Osteocyte (in vitro differentiated cells): ENCODE data around the gene GOSR2. TPM values are rescaled to one million over a fixed set of nuclear protein-coding genes. Genes with fewer than 3 reads are reported as not detected.

Source experiments
- DNase-seq: peaks from one replicate; pipeline ENCODE4 v3.0.0; 2021; ENCODE audit warnings: mixed read lengths; ENCODE audit not compliant: unreplicated experiment; ENCODE audit errors: extremely low spot score
- H3K27ac Mint-ChIP-seq: one replicate; pipeline ENCODE4 v1.8.0; 2021; ENCODE audit warnings: mild to moderate bottlenecking, mixed read lengths; ENCODE audit not compliant: unreplicated experiment
- H3K27me3 Mint-ChIP-seq: one replicate; pipeline ENCODE4 v1.8.0; 2021; ENCODE audit warnings: mixed read lengths; ENCODE audit not compliant: unreplicated experiment
- H3K36me3 Mint-ChIP-seq: one replicate; pipeline ENCODE4 v1.8.0; 2021; ENCODE audit warnings: mixed read lengths; ENCODE audit not compliant: unreplicated experiment
- H3K4me1 Mint-ChIP-seq: one replicate; pipeline ENCODE4 v1.8.0; 2021; ENCODE audit warnings: mixed read lengths; ENCODE audit not compliant: unreplicated experiment
- H3K4me3 Mint-ChIP-seq: one replicate; pipeline ENCODE4 v1.8.0; 2021; ENCODE audit warnings: mild to moderate bottlenecking, moderate library complexity, mixed read lengths; ENCODE audit not compliant: unreplicated experiment
- H3K9me3 Mint-ChIP-seq: one replicate; pipeline ENCODE4 v1.8.0; 2021; ENCODE audit warnings: mixed read lengths; ENCODE audit not compliant: unreplicated experiment
- total RNA-seq: library from RNA; stranded (reverse); gene quantifications from 2 replicates; pipeline ENCODE4 v1.2.1, GENCODE V29; 2021
- TF ChIP-seq, protein P1 (sequence below): fragments of 200-600 bp; sonication (generic); IDR thresholded peaks from 2 replicates; pipeline ENCODE4 v1.5.0; 2021; ENCODE audit warnings: antibody characterized with exemption, mild to moderate bottlenecking, moderate library complexity

Gene GOSR2
- total RNA-seq, 1 donor from 2014 or later: 63.7 TPM

GRCh38 chr17:46968896-46969295 is 45.9 kb downstream of the GOSR2 start:
- H3K27me3 Mint-ChIP-seq: peaks cover 59% of the 10 kb centered on the region
- no peaks in the 10 kb centered on the region for H3K9me3 Mint-ChIP-seq

DNA sequence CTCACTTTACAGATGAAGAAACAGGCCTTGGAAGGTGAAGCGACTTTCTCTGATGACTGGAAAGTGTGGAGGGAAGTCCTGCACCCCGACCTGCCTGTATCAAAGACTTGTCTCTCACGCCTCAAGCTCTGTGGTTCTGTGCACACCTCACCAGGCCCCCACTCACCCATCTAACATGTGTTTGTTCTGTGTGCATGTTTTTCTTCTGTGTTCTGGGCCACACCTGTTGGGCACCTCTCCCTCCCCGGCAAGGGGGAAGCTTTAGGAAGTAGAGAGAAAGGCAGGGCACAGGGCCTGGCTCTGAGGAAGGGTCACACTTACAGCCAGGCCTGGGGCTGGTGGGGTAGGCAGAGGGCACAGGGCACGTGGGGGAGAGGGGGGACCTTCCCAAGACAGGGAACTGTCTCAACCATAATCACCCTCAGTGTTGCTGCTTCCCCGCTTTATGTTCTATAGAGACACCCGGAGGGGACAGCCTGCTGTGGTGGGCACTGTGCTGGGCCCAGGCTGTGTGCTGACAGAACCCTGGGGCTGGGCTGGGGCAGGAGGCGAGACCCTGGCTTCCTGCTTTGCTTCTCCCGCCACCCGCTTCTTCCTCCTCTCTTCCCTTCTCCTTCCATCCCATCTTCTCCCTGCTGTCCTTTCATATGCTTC is 48.8 kb downstream of the GOSR2 start:
- Mint-ChIP-seq H3K9me3 (no peaks in the 10 kb centered on the region), H3K27ac (no peak overlapping the region), H3K36me3 (no peaks in the 10 kb centered on the region), H3K27me3 (peaks cover 62% of the 10 kb centered on the region), H3K4me1 (no peaks in the 10 kb centered on the region), H3K4me3 (no peak overlapping the region)
- TF ChIP-seq, protein P1, sequence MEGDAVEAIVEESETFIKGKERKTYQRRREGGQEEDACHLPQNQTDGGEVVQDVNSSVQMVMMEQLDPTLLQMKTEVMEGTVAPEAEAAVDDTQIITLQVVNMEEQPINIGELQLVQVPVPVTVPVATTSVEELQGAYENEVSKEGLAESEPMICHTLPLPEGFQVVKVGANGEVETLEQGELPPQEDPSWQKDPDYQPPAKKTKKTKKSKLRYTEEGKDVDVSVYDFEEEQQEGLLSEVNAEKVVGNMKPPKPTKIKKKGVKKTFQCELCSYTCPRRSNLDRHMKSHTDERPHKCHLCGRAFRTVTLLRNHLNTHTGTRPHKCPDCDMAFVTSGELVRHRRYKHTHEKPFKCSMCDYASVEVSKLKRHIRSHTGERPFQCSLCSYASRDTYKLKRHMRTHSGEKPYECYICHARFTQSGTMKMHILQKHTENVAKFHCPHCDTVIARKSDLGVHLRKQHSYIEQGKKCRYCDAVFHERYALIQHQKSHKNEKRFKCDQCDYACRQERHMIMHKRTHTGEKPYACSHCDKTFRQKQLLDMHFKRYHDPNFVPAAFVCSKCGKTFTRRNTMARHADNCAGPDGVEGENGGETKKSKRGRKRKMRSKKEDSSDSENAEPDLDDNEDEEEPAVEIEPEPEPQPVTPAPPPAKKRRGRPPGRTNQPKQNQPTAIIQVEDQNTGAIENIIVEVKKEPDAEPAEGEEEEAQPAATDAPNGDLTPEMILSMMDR: no peak
- no peak for DNase-seq

More at GRCh38 chr17:46968896-46969295, 45.9 kb downstream of the GOSR2 start:
- no peak overlapping the region for H3K4me3 Mint-ChIP-seq
- no peaks in the 10 kb centered on the region for H3K36me3 Mint-ChIP-seq
- H3K27ac Mint-ChIP-seq: no peak overlapping the region
- TF ChIP-seq, protein P1: no peak
- DNase-seq: no peak
- no peaks in the 10 kb centered on the region for H3K4me1 Mint-ChIP-seq

DNA sequence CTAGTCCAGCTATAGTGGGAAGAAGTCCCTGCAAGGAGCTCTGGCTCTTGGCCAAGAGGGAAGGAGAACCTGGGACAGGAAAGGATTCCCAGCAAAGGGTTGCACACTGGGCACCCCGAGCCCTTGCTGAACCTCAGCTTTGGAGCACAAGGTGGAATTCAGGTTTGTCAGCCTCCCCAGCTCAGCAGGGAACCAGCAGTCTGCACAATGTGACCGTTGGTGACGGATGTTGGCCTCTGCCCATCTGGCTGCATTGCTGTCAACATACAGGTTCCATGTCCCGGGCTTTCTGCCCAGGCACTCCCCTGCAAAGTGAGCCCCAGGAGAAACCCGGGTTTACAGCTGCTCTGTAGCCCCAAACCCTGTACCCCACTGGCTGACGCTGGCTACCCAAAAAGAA is 49.4 kb downstream of the GOSR2 start:
- peaks cover 62% of the 10 kb centered on the region for H3K27me3 Mint-ChIP-seq
- no peak for DNase-seq
- no peaks in the 10 kb centered on the region for H3K36me3 Mint-ChIP-seq
- no peaks in the 10 kb centered on the region for H3K9me3 Mint-ChIP-seq
- H3K27ac Mint-ChIP-seq: no peak overlapping the region
- H3K4me3 Mint-ChIP-seq: no peak overlapping the region
- TF ChIP-seq, protein P1: no peak
- no peaks in the 10 kb centered on the region for H3K4me1 Mint-ChIP-seq

GRCh38 chr17:46974086-46974485 is 51.1 kb downstream of the GOSR2 start:
- no peak for DNase-seq
- TF ChIP-seq, protein P1: no peak
- Mint-ChIP-seq H3K27me3 (peaks cover 56% of the 10 kb centered on the region), H3K27ac (no peak overlapping the region), H3K36me3 (no peaks in the 10 kb centered on the region), H3K9me3 (no peaks in the 10 kb centered on the region), H3K4me1 (peaks cover 7% of the 10 kb centered on the region), H3K4me3 (no peak overlapping the region)

- Mint-ChIP-seq H3K27me3 (peaks cover 61% of the 10 kb centered on the region), H3K27ac (no peak overlapping the region), H3K4me1 (peaks cover 10% of the 10 kb centered on the region), H3K4me3 (no peak overlapping the region), H3K9me3 (no peaks in the 10 kb centered on the region), H3K36me3 (no peaks in the 10 kb centered on the region)
- TF ChIP-seq, protein P1: no peak
- no peak for DNase-seq
Measured at GRCh38 chr17:46975287-46975686, 52.3 kb downstream of the GOSR2 start.
